Stimulated activated naive CD8-positive, alpha-beta T cell treated with anti-CD3 and anti-CD28 coated beads, Interleukin-15, Interleukin-2, amounts not matched to agents 100 ng/mL and 50 ng/mL, for 24 hours (primary cell): ENCODE data around the gene ERVW-1.
"Not testable (repeated sequence)": the region's sequence is repeated elsewhere in the genome, so short reads cannot be mapped to it uniquely, and the experiment has no call there.

ENCODE experiments used
- H3K27ac Mint-ChIP-seq: one replicate; pipeline ENCODE4 v1.8.0; 2021; ENCODE audit warnings: mild to moderate bottlenecking, mixed read lengths
- H3K27me3 Mint-ChIP-seq: one replicate; pipeline ENCODE4 v1.8.0; 2021; ENCODE audit warnings: mixed read lengths
- H3K36me3 Mint-ChIP-seq: one replicate; pipeline ENCODE4 v1.8.0; 2021; ENCODE audit warnings: low read depth, mixed read lengths
- H3K4me1 Mint-ChIP-seq: one replicate; pipeline ENCODE4 v1.8.0; 2021; ENCODE audit warnings: low read depth, mixed read lengths
- H3K4me3 Mint-ChIP-seq: one replicate; pipeline ENCODE4 v1.8.0; 2021; ENCODE audit warnings: mild to moderate bottlenecking, mixed read lengths
- H3K9me3 Mint-ChIP-seq: one replicate; pipeline ENCODE4 v1.8.0; 2021; ENCODE audit warnings: mixed read lengths

Gene ERVW-1, protein sequence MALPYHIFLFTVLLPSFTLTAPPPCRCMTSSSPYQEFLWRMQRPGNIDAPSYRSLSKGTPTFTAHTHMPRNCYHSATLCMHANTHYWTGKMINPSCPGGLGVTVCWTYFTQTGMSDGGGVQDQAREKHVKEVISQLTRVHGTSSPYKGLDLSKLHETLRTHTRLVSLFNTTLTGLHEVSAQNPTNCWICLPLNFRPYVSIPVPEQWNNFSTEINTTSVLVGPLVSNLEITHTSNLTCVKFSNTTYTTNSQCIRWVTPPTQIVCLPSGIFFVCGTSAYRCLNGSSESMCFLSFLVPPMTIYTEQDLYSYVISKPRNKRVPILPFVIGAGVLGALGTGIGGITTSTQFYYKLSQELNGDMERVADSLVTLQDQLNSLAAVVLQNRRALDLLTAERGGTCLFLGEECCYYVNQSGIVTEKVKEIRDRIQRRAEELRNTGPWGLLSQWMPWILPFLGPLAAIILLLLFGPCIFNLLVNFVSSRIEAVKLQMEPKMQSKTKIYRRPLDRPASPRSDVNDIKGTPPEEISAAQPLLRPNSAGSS

DNA sequence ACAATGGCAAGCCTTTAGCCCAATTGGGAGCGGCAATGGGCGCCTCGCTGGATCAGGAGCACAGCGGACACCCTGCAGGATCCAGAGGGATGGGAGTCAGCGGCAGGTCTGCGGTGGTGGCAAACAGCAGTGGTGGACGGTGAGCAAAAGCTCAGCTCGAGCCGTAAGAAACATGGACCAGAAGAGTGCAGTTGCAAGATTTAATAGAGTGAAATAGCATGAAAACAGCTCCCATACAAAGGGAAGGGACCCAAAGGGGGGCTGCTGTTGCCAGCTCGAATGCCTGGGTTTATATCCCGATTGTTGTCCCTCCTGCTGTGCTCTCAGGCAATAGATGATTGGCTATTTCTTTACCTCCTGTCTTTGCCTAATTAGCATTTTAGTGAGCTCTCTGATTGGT, at the start of gene ERVW-1:
TSS of gene ERVW-1 (minus strand) at position 266 of the 400 bp plus-strand sequence. CDS start 7,565 bp downstream, outside the sequence.
- H3K36me3 Mint-ChIP-seq, H3K27ac Mint-ChIP-seq, H3K4me3 Mint-ChIP-seq, H3K4me1 Mint-ChIP-seq, H3K9me3 Mint-ChIP-seq, H3K27me3 Mint-ChIP-seq: not testable (repeated sequence)

DNA sequence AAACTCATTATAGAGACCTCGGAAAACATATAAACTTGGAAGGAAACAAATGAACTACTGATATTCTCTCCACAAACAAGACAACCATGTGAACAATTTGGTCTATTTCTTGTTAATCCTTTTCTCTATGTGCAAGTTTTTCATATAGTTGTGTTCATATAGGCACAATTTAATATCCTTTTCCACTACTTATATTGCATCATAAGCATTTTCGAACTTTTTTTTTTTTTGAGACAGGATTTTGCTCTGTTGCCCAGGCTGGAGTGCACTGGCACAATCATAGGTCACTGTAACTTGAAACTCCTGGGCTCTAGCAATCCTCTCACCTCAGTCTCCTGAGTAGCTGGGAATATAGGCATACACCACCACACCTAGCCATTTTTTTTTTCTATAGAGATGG, 45.4 kb upstream of the ERVW-1 start:
- no peaks in the 10 kb centered on the region for H3K27me3 Mint-ChIP-seq
- H3K27ac Mint-ChIP-seq, result no peak overlapping the region
- no peaks in the 10 kb centered on the region for H3K9me3 Mint-ChIP-seq
- H3K4me3 Mint-ChIP-seq, result no peak overlapping the region
- H3K36me3 Mint-ChIP-seq, result no peaks in the 10 kb centered on the region
- peaks cover 22% of the 10 kb centered on the region for H3K4me1 Mint-ChIP-seq

DNA sequence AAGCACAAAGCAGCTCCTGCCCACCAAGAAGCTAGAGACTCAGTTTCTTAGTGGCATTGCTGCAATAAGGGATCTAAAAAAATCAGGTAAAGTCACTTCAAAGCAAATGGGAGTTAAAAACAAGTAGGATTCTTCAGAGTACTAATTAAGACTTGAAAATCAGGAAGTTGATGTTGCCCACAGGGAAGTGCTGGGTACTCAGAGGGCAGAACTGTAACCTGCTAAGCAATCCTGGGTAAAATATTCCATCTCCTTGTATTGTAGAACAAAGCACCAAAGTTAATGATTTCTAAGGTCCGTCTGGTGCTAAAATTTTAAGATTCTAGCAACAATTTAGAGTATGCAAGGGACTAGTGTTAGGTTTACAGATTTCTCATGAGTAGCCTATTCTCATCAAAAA, 42.3 kb upstream of the ERVW-1 start:
- peaks cover 7% of the 10 kb centered on the region for H3K36me3 Mint-ChIP-seq
- peaks cover 9% of the 10 kb centered on the region for H3K4me1 Mint-ChIP-seq
- no peak overlapping the region for H3K27ac Mint-ChIP-seq
- no peaks in the 10 kb centered on the region for H3K27me3 Mint-ChIP-seq
- H3K4me3 Mint-ChIP-seq, result no peak overlapping the region
- no peaks in the 10 kb centered on the region for H3K9me3 Mint-ChIP-seq

DNA sequence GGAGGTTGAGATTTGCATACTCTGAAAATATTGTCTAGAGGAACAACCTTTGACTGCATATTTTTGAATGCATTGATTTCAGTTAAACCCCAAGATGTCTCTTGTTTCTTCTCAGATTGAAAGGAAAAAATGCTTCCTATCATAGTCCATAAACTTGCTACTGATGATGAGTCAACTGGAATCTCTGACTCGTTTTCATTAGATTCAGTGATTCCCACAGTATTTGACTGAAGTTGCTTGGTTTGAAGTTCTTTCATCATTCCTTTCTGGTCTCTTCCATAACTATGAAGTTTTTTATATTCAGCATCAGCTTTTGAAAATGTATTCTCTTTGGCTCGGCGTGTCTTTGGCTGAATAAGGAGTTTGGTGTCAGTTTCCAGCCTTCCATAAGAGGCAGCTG, 39.9 kb upstream of the ERVW-1 start:
- no peak overlapping the region for H3K4me3 Mint-ChIP-seq
- no peaks in the 10 kb centered on the region for H3K9me3 Mint-ChIP-seq
- peaks cover 9% of the 10 kb centered on the region for H3K4me1 Mint-ChIP-seq
- H3K36me3 Mint-ChIP-seq, result peaks cover 22% of the 10 kb centered on the region
- no peaks in the 10 kb centered on the region for H3K27me3 Mint-ChIP-seq
- peak overlapping the region; percentile 54 for H3K27ac Mint-ChIP-seq

DNA sequence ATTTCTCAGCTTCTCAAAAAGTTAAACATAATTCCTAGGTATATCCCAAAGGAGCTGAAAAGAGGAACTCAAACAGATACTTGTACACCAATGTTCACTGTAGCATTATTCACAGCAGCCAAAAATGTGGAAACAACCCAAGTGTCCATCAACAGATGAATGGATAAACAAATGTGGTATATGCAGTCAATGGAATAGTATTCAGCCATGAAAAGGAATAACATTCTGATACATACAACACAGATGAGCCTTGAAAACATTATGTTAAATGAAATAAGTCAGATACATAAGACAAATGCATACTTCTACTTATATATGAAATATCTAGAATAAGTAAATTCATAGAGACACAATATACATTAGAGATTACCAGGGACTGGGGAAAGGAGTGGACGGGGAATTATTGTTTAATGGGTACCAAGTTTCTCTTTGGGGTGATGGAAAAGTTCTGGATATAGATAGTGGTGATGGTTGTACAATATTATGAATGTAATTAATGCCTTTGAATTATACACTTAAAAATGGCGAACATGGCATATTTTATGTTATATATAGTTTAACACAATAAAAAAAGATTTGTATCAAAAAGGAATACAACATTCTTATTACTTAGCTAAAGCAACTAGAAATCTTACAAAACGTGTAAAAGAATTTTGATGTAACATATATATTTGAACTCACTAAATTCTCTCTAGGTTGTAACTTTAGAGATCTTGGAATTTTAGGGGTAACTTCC, 35.6 kb upstream of the ERVW-1 start:
- H3K9me3 Mint-ChIP-seq, result no peaks in the 10 kb centered on the region
- H3K27ac Mint-ChIP-seq, result no peak overlapping the region
- peaks cover 37% of the 10 kb centered on the region for H3K36me3 Mint-ChIP-seq
- H3K27me3 Mint-ChIP-seq, result no peaks in the 10 kb centered on the region
- peaks cover 9% of the 10 kb centered on the region for H3K4me1 Mint-ChIP-seq
- no peak overlapping the region for H3K4me3 Mint-ChIP-seq

DNA sequence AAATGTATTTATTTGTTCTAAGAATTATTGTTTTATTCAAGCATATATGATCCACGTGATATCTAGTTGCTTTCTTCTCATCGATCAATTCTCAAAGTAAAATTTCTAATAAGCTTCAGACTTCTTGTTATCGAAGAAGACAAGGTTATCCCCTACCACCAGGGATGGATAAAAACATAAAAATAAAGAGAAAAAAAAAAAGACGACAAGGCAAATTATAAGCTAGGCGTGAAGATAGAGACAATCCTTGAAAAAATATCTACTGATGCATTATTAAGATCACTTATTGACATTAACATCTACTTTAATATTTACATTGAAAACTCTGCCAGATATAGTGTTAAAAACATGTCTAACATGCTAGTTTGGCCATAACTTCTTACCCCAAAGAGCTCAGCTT, 31.2 kb upstream of the ERVW-1 start:
- Mint-ChIP-seq H3K36me3 (peaks cover 43% of the 10 kb centered on the region), H3K4me1 (no peaks in the 10 kb centered on the region), H3K27ac (no peak overlapping the region), H3K9me3 (no peaks in the 10 kb centered on the region), H3K4me3 (no peak overlapping the region), H3K27me3 (no peaks in the 10 kb centered on the region)

DNA sequence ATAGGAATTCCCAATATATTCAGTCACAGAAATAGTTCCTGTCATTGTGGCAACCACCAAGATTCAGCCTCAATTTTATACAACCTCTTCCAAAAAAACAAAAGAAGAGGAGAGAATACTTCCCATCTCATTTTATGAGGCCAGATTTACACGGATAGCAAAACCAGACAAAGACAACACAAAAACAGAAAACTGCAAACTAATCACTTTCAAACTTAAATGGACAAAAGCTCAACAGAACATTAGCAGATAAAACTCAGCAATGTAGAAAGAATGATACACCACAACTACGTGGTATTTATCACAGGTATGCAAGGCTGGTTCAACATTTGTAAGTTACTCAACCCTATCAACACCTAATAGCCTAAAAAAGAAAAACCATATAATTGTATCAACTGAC, 28.6 kb upstream of the ERVW-1 start:
- H3K27me3 Mint-ChIP-seq, result no peaks in the 10 kb centered on the region
- H3K4me3 Mint-ChIP-seq, result no peak overlapping the region
- no peaks in the 10 kb centered on the region for H3K4me1 Mint-ChIP-seq
- no peaks in the 10 kb centered on the region for H3K9me3 Mint-ChIP-seq
- no peak overlapping the region for H3K27ac Mint-ChIP-seq
- peaks cover 36% of the 10 kb centered on the region for H3K36me3 Mint-ChIP-seq

DNA sequence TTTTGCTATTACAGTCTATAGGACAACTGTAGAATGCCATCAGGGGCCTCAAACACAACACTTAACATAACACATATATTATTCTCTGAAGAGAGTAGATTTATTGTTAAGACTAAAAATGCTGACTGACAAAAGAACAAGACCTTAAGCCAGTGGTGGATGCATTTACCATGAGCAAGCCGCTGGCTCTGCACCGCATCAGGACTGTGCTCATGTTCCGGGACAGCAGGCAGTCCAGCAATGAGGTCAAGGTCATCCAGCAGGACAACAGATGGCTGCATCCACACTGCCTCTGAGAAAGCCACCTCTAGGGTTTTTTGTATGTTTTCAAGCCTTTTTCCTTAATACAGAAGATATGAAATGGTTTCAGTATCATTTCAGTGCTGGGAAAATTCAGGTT, 26.8 kb upstream of the ERVW-1 start:
- no peaks in the 10 kb centered on the region for H3K9me3 Mint-ChIP-seq
- H3K27me3 Mint-ChIP-seq, result no peaks in the 10 kb centered on the region
- no peak overlapping the region for H3K4me3 Mint-ChIP-seq
- no peak overlapping the region for H3K27ac Mint-ChIP-seq
- no peaks in the 10 kb centered on the region for H3K4me1 Mint-ChIP-seq
- H3K36me3 Mint-ChIP-seq, result peaks cover 46% of the 10 kb centered on the region

DNA sequence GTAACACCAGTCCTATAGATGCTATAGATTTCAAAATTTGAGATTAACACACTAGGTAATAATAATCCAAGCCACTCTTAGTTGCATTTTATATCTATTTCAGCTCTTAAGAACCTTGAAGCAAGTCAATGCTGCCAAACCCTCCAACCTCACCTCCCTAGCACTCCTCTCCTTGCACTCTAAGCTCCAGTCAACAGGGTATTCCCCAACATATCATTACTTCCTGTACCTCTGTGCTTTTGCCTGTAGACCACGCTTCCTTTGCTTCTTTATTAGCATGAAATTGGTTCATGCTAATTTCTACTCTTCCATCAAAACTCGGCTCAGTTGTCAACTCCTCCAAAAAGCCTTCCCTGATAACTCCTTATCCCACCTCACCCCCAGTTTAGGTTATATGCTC, 26.0 kb upstream of the ERVW-1 start:
- peaks cover 41% of the 10 kb centered on the region for H3K36me3 Mint-ChIP-seq

DNA sequence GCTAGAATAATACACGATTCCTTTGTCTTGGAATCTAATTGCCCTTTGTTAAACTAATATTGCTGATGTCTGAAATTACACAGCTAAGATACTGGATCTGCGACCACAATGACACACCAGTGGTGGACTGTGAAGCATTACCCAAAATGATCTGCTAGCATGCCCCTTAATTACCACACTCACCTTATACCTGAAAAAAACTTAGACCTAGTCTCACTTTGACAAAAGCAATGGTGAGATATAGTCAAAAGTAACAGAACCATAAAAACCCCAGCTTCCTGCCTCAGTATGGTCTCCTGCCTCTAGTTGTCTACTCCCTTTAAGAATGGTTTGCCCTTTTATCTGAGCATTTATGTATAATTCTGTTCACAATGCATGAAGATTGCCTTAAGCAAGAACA, 20.8 kb upstream of the ERVW-1 start:
- Mint-ChIP-seq H3K4me1 (no peaks in the 10 kb centered on the region), H3K36me3 (peaks cover 31% of the 10 kb centered on the region), H3K27ac (peak overlapping the region; percentile 29), H3K27me3 (no peaks in the 10 kb centered on the region), H3K4me3 (no peak overlapping the region), H3K9me3 (no peaks in the 10 kb centered on the region)

More for the DNA sequence above, 26.0 kb upstream of the ERVW-1 start:
- H3K4me3 Mint-ChIP-seq, result no peak overlapping the region
- H3K27me3 Mint-ChIP-seq, result no peaks in the 10 kb centered on the region
- H3K9me3 Mint-ChIP-seq, result no peaks in the 10 kb centered on the region
- H3K27ac Mint-ChIP-seq, result no peak overlapping the region
- H3K4me1 Mint-ChIP-seq, result no peaks in the 10 kb centered on the region

DNA sequence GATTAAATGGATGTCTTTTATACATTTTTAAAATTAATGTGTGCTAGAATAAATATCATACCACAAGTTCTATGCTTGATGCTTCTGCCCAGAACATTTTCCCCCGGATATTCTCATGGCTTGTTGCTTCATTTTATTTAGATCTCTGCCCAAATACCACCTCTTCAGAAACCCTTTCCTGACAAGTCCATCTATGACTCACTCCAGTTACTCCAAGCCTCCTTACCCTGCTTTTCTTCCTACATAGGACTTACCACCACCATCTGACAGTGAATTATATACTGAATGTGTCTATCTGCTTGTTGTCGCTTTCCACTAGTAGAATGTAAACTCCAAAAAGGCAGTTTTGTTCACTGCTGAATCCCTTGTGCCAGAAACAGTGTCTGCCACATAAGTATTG, 19.1 kb upstream of the ERVW-1 start:
- no peaks in the 10 kb centered on the region for H3K9me3 Mint-ChIP-seq
- no peak overlapping the region for H3K27ac Mint-ChIP-seq
- no peaks in the 10 kb centered on the region for H3K27me3 Mint-ChIP-seq
- H3K36me3 Mint-ChIP-seq, result peaks cover 36% of the 10 kb centered on the region
- no peaks in the 10 kb centered on the region for H3K4me1 Mint-ChIP-seq
- no peak overlapping the region for H3K4me3 Mint-ChIP-seq

DNA sequence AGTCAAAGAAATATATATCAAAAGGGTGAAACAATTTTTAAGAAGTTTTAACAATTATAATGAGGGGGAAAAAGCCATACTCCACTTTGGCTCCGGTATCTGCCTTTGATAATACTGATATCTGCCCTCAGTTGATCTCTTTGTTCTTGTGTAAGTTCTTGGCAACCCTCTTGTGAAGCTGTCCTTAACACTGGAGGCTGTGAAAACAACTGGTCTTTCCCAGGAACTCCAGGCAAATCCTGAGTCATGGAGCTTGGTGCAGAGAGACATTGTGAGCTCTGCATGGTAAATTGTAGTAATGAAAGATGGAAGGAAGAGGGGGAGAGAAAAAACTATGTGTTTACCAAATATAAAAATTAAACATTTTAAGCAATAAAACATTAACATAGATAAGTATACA, 11.9 kb upstream of the ERVW-1 start:
- H3K27ac Mint-ChIP-seq, result no peak overlapping the region
- no peaks in the 10 kb centered on the region for H3K4me1 Mint-ChIP-seq
- H3K36me3 Mint-ChIP-seq, result peaks cover 42% of the 10 kb centered on the region

DNA sequence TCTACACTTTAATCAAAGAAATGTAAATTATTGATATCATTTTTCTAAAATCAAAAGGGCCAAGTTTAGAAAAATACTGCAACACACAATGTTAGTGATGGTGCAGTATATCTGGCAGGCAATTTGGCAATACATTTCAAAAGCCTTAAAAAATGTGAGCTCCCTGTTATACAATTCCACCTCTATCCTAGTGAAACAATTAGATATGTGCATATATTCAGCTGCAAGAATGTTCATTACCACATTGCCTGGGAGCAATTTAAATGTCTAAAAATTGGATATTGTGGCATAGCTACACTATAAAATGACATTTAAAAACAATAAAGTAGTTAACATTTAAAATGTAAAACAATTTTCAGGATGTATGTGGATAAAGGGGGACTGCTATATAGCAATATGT, 10.1 kb upstream of the ERVW-1 start:
- no peak overlapping the region for H3K27ac Mint-ChIP-seq

More for the DNA sequence above, 11.9 kb upstream of the ERVW-1 start:
- Mint-ChIP-seq H3K4me3 (no peak overlapping the region), H3K9me3 (no peaks in the 10 kb centered on the region), H3K27me3 (no peaks in the 10 kb centered on the region)

DNA sequence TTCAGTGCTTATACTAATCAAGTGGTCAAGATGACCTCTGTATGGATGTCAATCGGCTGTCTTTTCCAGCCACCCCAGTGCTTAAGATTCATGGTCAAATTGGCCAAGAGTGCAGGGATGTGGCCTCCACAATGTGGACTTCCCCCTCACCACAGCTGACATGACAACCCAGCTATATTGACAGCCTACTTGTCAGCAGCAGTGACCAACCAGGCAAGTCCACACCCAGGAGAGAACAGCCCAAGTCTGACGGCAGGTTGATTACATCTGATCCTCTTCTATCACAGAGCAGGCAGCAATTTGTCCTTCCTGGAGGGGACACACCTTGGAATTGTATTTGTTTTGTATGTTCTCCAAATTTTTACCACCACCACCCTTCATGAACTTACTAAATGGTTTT, 8.2 kb upstream of the ERVW-1 start:
- Mint-ChIP-seq H3K4me1 (no peaks in the 10 kb centered on the region), H3K27ac (no peak overlapping the region), H3K27me3 (no peaks in the 10 kb centered on the region), H3K9me3 (no peaks in the 10 kb centered on the region), H3K36me3 (peaks cover 30% of the 10 kb centered on the region), H3K4me3 (no peak overlapping the region)

More for the DNA sequence above, 10.1 kb upstream of the ERVW-1 start:
- Mint-ChIP-seq H3K27me3 (no peaks in the 10 kb centered on the region), H3K9me3 (no peaks in the 10 kb centered on the region), H3K4me1 (no peaks in the 10 kb centered on the region), H3K4me3 (no peak overlapping the region), H3K36me3 (peaks cover 41% of the 10 kb centered on the region)

DNA sequence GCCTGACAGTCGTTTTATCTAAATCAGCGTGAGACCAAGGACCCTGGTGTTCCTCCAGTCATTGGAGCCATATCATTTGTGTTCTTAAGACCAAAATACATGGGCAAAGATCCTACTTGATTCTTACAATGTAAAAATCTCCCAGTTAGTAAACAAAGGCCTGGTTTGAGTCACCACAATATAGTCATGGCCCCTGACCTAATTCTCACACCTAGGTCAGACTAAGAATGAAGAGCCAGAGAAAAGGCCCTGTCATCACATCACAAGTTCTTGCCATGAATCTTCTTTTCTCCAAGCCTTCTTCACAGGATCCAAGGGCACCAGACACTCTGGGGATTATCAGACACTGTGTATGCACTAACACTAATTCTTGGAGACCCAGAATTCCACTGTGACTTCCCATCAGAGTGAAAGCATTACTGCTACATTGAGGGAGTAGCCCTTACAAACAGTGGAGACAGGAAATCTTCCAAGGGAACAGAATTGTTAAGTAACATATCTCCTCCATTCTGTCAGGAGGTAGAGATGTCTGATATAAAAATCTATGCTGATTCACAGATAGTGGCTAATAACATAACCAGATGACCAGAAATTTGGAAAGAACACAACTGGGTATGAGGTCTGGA, 7.6 kb upstream of the ERVW-1 start:
- H3K27me3 Mint-ChIP-seq, result no peaks in the 10 kb centered on the region
- no peaks in the 10 kb centered on the region for H3K4me1 Mint-ChIP-seq
- no peaks in the 10 kb centered on the region for H3K9me3 Mint-ChIP-seq
- H3K36me3 Mint-ChIP-seq, result peaks cover 24% of the 10 kb centered on the region
- H3K4me3 Mint-ChIP-seq, result no peak overlapping the region
- H3K27ac Mint-ChIP-seq, result no peak overlapping the region
